Activated T-cell treated with anti-CD3 and anti-CD28 coated beads, Interleukin-2, amount 50 U/mL, for 4 hours (primary cell): Measurements from ENCODE around the gene DRG2. TPM values are rescaled to one million over a fixed set of nuclear protein-coding genes. Genes with fewer than 3 reads are reported as not detected.

ENCODE experiments used
- ATAC-seq, 2 donors: fragments of 200-7000 bp; cut with Tn5 transposase; one replicate each; pipeline ENCODE4 v1.10.0; 2021
- DNase-seq: peaks from one replicate; pipeline ENCODE4 v3.0.0-alpha.2; 2020
- H3K27me3 Mint-ChIP-seq: one replicate; pipeline ENCODE4 v1.8.0; 2021; ENCODE audit warnings: low read depth, mixed read lengths
- H3K36me3 Mint-ChIP-seq: one replicate; pipeline ENCODE4 v1.8.0; 2022; ENCODE audit warnings: mixed read lengths; ENCODE audit not compliant: insufficient read depth
- H3K4me1 Mint-ChIP-seq: one replicate; pipeline ENCODE4 v1.8.0; 2021; ENCODE audit warnings: low read depth, mixed read lengths
- H3K4me3 Mint-ChIP-seq: one replicate; pipeline ENCODE4 v1.8.0; 2021; ENCODE audit warnings: mild to moderate bottlenecking, moderate library complexity, mixed read lengths
- H3K9me3 Mint-ChIP-seq: one replicate; pipeline ENCODE4 v1.8.0; 2021; ENCODE audit warnings: mixed read lengths
- total RNA-seq, 3 donors: library from RNA; stranded (reverse); gene quantifications; one replicate each; pipeline ENCODE4 v1.2.1, GENCODE V29; 2021

Gene DRG2
- total RNA-seq, 3 donors from 2014 or later = 68.5 to 72.0 (median 70.6) TPM

GRCh38 chr17:18100616-18101015 lies 12.9 kb downstream of the DRG2 start:
- DNase-seq (no peak), ATAC-seq (no peak)
- Mint-ChIP-seq H3K27me3 (no peaks in the 10 kb centered on the region), H3K4me1 (peaks cover 6% of the 10 kb centered on the region), H3K36me3 (peaks cover 17% of the 10 kb centered on the region), H3K9me3 (no peaks in the 10 kb centered on the region), H3K4me3 (no peak overlapping the region)

GRCh38 chr17:18101828-18102227 lies 14.1 kb downstream of the DRG2 start:
- H3K27me3 Mint-ChIP-seq = no peaks in the 10 kb centered on the region
- peaks cover 6% of the 10 kb centered on the region for H3K36me3 Mint-ChIP-seq
- DNase-seq = no peak
- H3K9me3 Mint-ChIP-seq = no peaks in the 10 kb centered on the region
- H3K4me3 Mint-ChIP-seq = no peak overlapping the region
- no peak for ATAC-seq
- H3K4me1 Mint-ChIP-seq = no peaks in the 10 kb centered on the region

GRCh38 chr17:18102640-18103039 lies 14.9 kb downstream of the DRG2 start:
- Mint-ChIP-seq H3K9me3 (no peaks in the 10 kb centered on the region), H3K4me1 (no peaks in the 10 kb centered on the region), H3K36me3 (peaks cover 6% of the 10 kb centered on the region), H3K4me3 (no peak overlapping the region), H3K27me3 (no peaks in the 10 kb centered on the region)
- DNase-seq (no peak), ATAC-seq (no peak)

GRCh38 chr17:18105027-18105426 lies 17.3 kb downstream of the DRG2 start:
- Mint-ChIP-seq H3K36me3 (peaks cover 6% of the 10 kb centered on the region), H3K4me1 (no peaks in the 10 kb centered on the region), H3K9me3 (no peaks in the 10 kb centered on the region), H3K4me3 (no peak overlapping the region), H3K27me3 (no peaks in the 10 kb centered on the region)
- ATAC-seq (no peak), DNase-seq (no peak)

- no peaks in the 10 kb centered on the region for H3K27me3 Mint-ChIP-seq
- no peak for DNase-seq
- no peaks in the 10 kb centered on the region for H3K9me3 Mint-ChIP-seq
- H3K4me1 Mint-ChIP-seq = no peaks in the 10 kb centered on the region
- no peak for ATAC-seq
- H3K36me3 Mint-ChIP-seq = peaks cover 6% of the 10 kb centered on the region
- no peak overlapping the region for H3K4me3 Mint-ChIP-seq
These were observed 17.8 kb downstream of the DRG2 start for GRCh38 chr17:18105595-18105994.

- ATAC-seq (no peak), DNase-seq (no peak)
- Mint-ChIP-seq H3K4me1 (no peaks in the 10 kb centered on the region), H3K36me3 (peaks cover 6% of the 10 kb centered on the region), H3K4me3 (no peak overlapping the region), H3K9me3 (no peaks in the 10 kb centered on the region), H3K27me3 (no peaks in the 10 kb centered on the region)
These were observed 18.5 kb downstream of the DRG2 start for GRCh38 chr17:18106211-18106610.

- Mint-ChIP-seq H3K4me1 (no peaks in the 10 kb centered on the region), H3K36me3 (no peaks in the 10 kb centered on the region), H3K4me3 (no peak overlapping the region)
These were observed 19.5 kb downstream of the DRG2 start for GRCh38 chr17:18107061-18107790.

GRCh38 chr17:18107971-18108370 lies 20.2 kb downstream of the DRG2 start:
- Mint-ChIP-seq H3K9me3 (no peaks in the 10 kb centered on the region), H3K4me3 (no peak overlapping the region), H3K36me3 (no peaks in the 10 kb centered on the region), H3K27me3 (no peaks in the 10 kb centered on the region), H3K4me1 (no peaks in the 10 kb centered on the region)
- ATAC-seq (no peak), DNase-seq (no peak)

More at GRCh38 chr17:18107061-18107790, 19.5 kb downstream of the DRG2 start:
- Mint-ChIP-seq H3K9me3 (no peaks in the 10 kb centered on the region), H3K27me3 (no peaks in the 10 kb centered on the region)
- ATAC-seq (no peak), DNase-seq (no peak)

- ATAC-seq = no peak
- Mint-ChIP-seq H3K9me3 (no peaks in the 10 kb centered on the region), H3K27me3 (no peaks in the 10 kb centered on the region)
These were observed 20.9 kb downstream of the DRG2 start, which contains the start of gene MYO15A for GRCh38 chr17:18108401-18109312. TSS of gene MYO15A (plus strand) at chr17:18108756. CDS start at chr17:18118801, 10,045 bp downstream.

GRCh38 chr17:18109935-18110485 lies 22.3 kb downstream of the DRG2 start:
- H3K36me3 Mint-ChIP-seq = no peaks in the 10 kb centered on the region
- no peak overlapping the region for H3K4me3 Mint-ChIP-seq
- no peaks in the 10 kb centered on the region for H3K27me3 Mint-ChIP-seq
- no peak for ATAC-seq
- no peak for DNase-seq
- H3K9me3 Mint-ChIP-seq = no peaks in the 10 kb centered on the region
- no peaks in the 10 kb centered on the region for H3K4me1 Mint-ChIP-seq

More at GRCh38 chr17:18108401-18109312, 20.9 kb downstream of the DRG2 start, which contains the start of gene MYO15A:
- no peak for DNase-seq
- no peak within 1 kb of the TSS for H3K4me3 Mint-ChIP-seq
- H3K36me3 Mint-ChIP-seq = no peaks in the 10 kb centered on the region
- no peaks in the 10 kb centered on the region for H3K4me1 Mint-ChIP-seq

GRCh38 chr17:18110636-18111145 lies 22.9 kb downstream of the DRG2 start:
- ATAC-seq = no peak
- Mint-ChIP-seq H3K9me3 (no peaks in the 10 kb centered on the region), H3K4me1 (no peaks in the 10 kb centered on the region), H3K4me3 (no peak overlapping the region), H3K27me3 (no peaks in the 10 kb centered on the region), H3K36me3 (no peaks in the 10 kb centered on the region)
- DNase-seq = no peak

GRCh38 chr17:18111330-18111971 lies 23.7 kb downstream of the DRG2 start:
- Mint-ChIP-seq H3K36me3 (no peaks in the 10 kb centered on the region), H3K9me3 (no peaks in the 10 kb centered on the region), H3K4me1 (no peaks in the 10 kb centered on the region), H3K4me3 (no peak overlapping the region), H3K27me3 (no peaks in the 10 kb centered on the region)
- DNase-seq = no peak
- ATAC-seq = no peak

GRCh38 chr17:18115517-18115916 lies 27.8 kb downstream of the DRG2 start:
- Mint-ChIP-seq H3K4me1 (no peaks in the 10 kb centered on the region), H3K27me3 (no peaks in the 10 kb centered on the region), H3K36me3 (peaks cover 2% of the 10 kb centered on the region), H3K9me3 (peaks cover 4% of the 10 kb centered on the region), H3K4me3 (no peak overlapping the region)
- ATAC-seq = no peak
- DNase-seq = no peak

GRCh38 chr17:18116078-18116477 lies 28.3 kb downstream of the DRG2 start:
- Mint-ChIP-seq H3K9me3 (peaks cover 4% of the 10 kb centered on the region), H3K4me1 (no peaks in the 10 kb centered on the region)

More at GRCh38 chr17:18116078-18116477, 28.3 kb downstream of the DRG2 start:
- Mint-ChIP-seq H3K36me3 (peaks cover 2% of the 10 kb centered on the region), H3K27me3 (no peaks in the 10 kb centered on the region), H3K4me3 (no peak overlapping the region)
- ATAC-seq = no peak
- no peak for DNase-seq
